Activated CD8-positive, alpha-beta memory T cell treated with anti-CD3 and anti-CD28 coated beads, Interleukin-2, amount 50 U/mL, for 24 hours (primary cell): Measurements from ENCODE around the gene LTBP4.
"Not testable (repeated sequence)": the region's sequence is repeated elsewhere in the genome, so short reads cannot be mapped to it uniquely, and the experiment has no call there.

Experiments used
- DNase-seq: peaks from one replicate; pipeline ENCODE4 v3.0.0-alpha.2; 2020; ENCODE audit errors: extremely low read depth

LTBP4 gene

GRCh38 chr19:40611096-40611495 lies 9.9 kb downstream of the LTBP4 start:
- no peak for DNase-seq

GRCh38 chr19:40611900-40612698 lies 10.9 kb downstream of the LTBP4 start:
- DNase-seq, result no peak

- peak; percentile 51 for DNase-seq
Observed at GRCh38 chr19:40612831-40613689, 11.9 kb downstream of the LTBP4 start.

- peak; percentile 71 for DNase-seq
Observed at GRCh38 chr19:40613690-40614621, 12.8 kb downstream of the LTBP4 start.

- peak; percentile 92 for DNase-seq
Observed at GRCh38 chr19:40614622-40615411, 13.6 kb downstream of the LTBP4 start.

- DNase-seq, result no peak
Observed at GRCh38 chr19:40616178-40616577, 15.0 kb downstream of the LTBP4 start.

- DNase-seq, result no peak
Observed at GRCh38 chr19:40616941-40617340, 15.8 kb downstream of the LTBP4 start.

GRCh38 chr19:40617961-40618360 lies 16.8 kb downstream of the LTBP4 start:
- no peak for DNase-seq

GRCh38 chr19:40619333-40620160 lies 18.4 kb downstream of the LTBP4 start:
- DNase-seq, result no peak

- DNase-seq, result no peak
Observed at GRCh38 chr19:40620161-40620485, 19.0 kb downstream of the LTBP4 start.

- DNase-seq, result no peak
Observed at GRCh38 chr19:40621283-40621682, 20.1 kb downstream of the LTBP4 start.

GRCh38 chr19:40621966-40622772 lies 21.0 kb downstream of the LTBP4 start:
- DNase-seq, result no peak

- DNase-seq, result no peak
Observed at GRCh38 chr19:40622773-40623075, 21.6 kb downstream of the LTBP4 start.

- no peak for DNase-seq
Observed at GRCh38 chr19:40623403-40624251, 22.5 kb downstream of the LTBP4 start.

GRCh38 chr19:40624369-40625153 lies 23.4 kb downstream of the LTBP4 start:
- not testable (repeated sequence) for DNase-seq

GRCh38 chr19:40625406-40626120 lies 24.4 kb downstream of the LTBP4 start:
- no peak for DNase-seq

GRCh38 chr19:40626918-40627317 lies 25.7 kb downstream of the LTBP4 start:
- no peak for DNase-seq
